GM12891 (cell line): ENCODE data around the gene LARP1B.

Source experiments
- POLR2A ChIP-seq: IDR thresholded peaks from 2 replicates; pipeline ENCODE4 v1.6.1; 2011; ENCODE audit warnings: low read depth, low read length, control low read depth
- POLR2AphosphoS5 ChIP-seq: IDR thresholded peaks from 2 replicates; pipeline ENCODE4 v1.6.1; 2011; ENCODE audit warnings: low read depth, low read length, control low read depth
- POU2F2 ChIP-seq: IDR thresholded peaks from 2 replicates; pipeline ENCODE4 v1.6.1; 2011; ENCODE audit warnings: low read depth, mild to moderate bottlenecking, control low read depth, low read length, moderate library complexity
- SPI1 ChIP-seq: IDR thresholded peaks from 2 replicates; pipeline ENCODE4 v1.6.1; 2011; ENCODE audit warnings: low read depth, low read length, control low read depth
- TAF1 ChIP-seq: IDR thresholded peaks from 2 replicates; pipeline ENCODE4 v1.6.1; 2011; ENCODE audit warnings: low read depth, low read length, control low read depth

DNA sequence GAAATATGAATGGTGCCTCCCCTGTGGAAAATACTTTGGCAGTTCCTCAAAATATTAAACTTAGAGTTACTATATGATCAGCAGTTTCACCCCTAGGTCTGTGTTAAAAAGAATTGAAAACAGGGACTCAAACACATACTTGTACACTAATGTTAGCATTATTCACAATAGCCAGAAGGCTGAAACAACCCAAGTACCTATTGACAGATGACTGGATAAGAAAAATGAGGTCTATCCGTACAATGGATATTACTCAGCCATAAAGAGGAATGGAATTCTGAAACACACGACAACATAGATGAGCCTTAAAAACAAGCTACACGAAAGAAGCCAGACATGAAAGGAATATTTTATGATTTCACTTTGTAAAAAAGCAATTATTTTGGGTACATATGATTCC, 171.6 kb downstream of the LARP1B start:
- TF ChIP-seq POLR2AphosphoS5 (no peak), TAF1 (no peak), POLR2A (no peak), SPI1 (no peak), POU2F2 (no peak)
